AG04449 (cell line): ENCODE data around the gene COPS3.

ENCODE experiments used
- CTCF ChIA-PET: fragments of 350-600 bp; formaldehyde crosslinking; extraction: SDS; loops from one replicate; lab custom pipeline; 2021; ENCODE audit warnings: antibody characterized with exemption; lab: Yijun Ruan, JAX
- POLR2A ChIA-PET: fragments of 400-600, 350-600 bp; formaldehyde crosslinking; extraction: SDS; loops from one replicate; lab custom pipeline; 2020; ENCODE audit warnings: antibody characterized with exemption, inconsistent platforms; lab: Yijun Ruan, JAX
- DNase-seq: peaks from one replicate; pipeline ENCODE4 v3.0.0-alpha.2; 2010; ENCODE audit warnings: low read depth, low spot score
- H3K4me3 ChIP-seq: 2 replicates; pipeline ENCODE4 v1.5.1; 2011; ENCODE audit warnings: low read depth, mild to moderate bottlenecking, control low read depth, low read length
- CTCF ChIP-seq: IDR thresholded peaks from one replicate; pipeline ENCODE4 v1.5.1; 2011; ENCODE audit warnings: mild to moderate bottlenecking, moderate library complexity, low read length, control low read depth, inconsistent platforms; ENCODE audit not compliant: insufficient read depth; ENCODE audit errors: missing control alignments

The COPS3 gene

DNA sequence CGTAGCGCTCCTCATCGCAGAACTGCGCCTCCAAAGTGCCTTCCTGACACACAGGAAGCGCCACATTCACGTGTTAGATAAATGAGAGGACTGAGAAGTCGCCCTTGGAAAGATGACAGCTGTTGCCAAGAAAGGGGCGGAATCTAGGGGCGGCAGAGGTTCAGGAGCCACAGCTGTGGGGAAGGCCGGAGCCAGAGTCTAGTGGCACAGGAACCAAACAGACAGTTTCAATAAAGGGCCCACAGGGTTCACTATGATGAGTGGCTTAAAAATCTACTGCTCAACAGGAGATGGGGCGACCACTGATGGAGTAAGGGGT is 48.8 kb downstream of the COPS3 start:
- TF ChIP-seq CTCF = no peak
- no peak overlapping the region for H3K4me3 ChIP-seq
- no peak for DNase-seq
- ChIA-PET CTCF (interaction anchor here (0.7 to 1.0 kb wide), 2 partner anchors 11 to 235 kb away, joined by 3 read pairs; no protein-coding TSS in a partner anchor), POLR2A (interaction anchor here (0.6 kb wide), 1 partner anchor 43 kb away, joined by 3 read pairs; no protein-coding TSS in a partner anchor)

DNA sequence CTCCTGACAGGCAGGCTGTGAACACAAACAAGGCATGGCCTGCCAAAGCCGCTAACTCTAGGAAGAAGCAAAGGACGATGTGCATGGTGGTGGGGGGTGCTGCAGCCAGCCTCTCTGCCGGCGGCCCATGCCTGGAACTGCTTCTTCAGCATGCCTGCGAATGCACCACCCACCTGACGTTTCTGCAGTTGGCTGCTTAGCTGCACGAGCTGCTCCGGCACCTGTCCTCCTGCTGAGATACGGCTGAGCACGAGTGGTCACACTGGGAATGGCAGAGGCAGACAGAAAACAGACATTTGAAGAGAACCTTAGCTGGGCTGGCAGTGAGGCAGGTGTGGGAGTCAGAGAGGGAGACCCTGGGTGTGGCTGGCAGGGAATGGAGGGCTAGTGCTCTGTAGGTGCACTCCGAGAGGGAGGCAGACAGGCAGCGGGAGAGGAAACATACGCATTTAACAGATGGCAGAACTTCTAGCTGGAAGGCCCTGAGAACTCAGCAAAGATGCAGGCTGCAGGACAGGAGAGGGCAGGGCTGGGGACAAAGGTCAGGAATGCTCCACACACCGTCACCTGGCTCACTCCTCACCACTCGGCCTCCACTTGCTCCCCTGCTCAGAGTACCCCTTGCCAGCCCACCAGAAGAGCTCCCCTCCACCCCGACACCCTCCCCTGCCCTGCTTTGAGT is 49.3 kb downstream of the COPS3 start:
- TF ChIP-seq CTCF = no peak
- ChIA-PET POLR2A (interaction anchor here (0.6 kb wide), 1 partner anchor 42 kb away, joined by 3 read pairs; no protein-coding TSS in a partner anchor), CTCF (interaction anchor here (0.7 to 1.0 kb wide), 2 partner anchors 11 to 234 kb away, joined by 3 read pairs; no protein-coding TSS in a partner anchor)
- no peak for DNase-seq
- H3K4me3 ChIP-seq = no peak overlapping the region

DNA sequence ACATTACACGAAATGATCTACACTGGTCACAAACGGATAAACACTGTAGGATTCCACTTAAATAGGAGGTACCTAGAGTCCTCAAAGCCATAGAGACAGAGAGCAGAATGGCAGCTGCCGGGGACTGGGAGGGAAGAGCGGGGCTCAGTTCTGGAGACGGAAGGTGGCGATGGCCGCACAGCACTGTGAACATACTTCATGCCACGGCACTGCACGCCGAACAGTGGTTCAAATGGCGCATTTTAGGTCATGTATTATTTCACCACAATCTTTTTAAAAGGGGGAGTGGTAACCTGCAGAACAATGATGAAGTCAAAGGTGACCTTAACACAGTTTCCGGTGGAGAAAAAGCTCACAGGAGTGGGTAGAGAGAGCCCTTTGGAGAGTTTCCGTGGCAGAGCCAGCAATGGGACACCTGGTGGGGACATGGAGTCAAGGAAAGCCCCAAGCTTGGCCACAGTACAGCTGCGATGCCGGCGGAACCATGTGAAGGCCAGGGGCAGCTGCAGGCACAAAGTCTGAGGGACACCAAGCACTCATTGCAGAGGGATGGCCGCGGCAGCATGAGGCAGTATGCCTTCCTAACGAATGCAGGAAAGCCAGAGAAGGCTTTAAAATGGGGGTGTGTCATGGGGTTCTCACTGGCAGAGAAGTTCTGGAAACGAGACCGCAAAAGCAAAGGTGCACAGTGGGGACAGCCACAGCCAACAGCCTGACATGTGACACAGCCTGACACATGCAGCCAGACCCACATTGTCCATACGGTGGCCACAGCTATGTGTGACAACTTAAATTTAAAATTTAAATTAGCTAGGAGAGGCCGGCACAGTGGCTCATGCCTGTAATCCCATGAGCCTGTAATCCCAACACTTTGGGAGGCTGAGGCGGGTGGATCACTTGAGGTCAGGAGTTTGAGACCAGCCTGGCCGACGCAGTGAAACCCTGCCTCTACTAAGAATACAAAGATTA is 51.3 kb downstream of the COPS3 start:
- ChIA-PET POLR2A (no interaction called here), CTCF (interaction anchor here (1.5 kb wide), 1 partner anchor 11 kb away, joined by 3 read pairs; no protein-coding TSS in a partner anchor)
- TF ChIP-seq CTCF = no peak
- no peak for DNase-seq
- H3K4me3 ChIP-seq = no peak overlapping the region

DNA sequence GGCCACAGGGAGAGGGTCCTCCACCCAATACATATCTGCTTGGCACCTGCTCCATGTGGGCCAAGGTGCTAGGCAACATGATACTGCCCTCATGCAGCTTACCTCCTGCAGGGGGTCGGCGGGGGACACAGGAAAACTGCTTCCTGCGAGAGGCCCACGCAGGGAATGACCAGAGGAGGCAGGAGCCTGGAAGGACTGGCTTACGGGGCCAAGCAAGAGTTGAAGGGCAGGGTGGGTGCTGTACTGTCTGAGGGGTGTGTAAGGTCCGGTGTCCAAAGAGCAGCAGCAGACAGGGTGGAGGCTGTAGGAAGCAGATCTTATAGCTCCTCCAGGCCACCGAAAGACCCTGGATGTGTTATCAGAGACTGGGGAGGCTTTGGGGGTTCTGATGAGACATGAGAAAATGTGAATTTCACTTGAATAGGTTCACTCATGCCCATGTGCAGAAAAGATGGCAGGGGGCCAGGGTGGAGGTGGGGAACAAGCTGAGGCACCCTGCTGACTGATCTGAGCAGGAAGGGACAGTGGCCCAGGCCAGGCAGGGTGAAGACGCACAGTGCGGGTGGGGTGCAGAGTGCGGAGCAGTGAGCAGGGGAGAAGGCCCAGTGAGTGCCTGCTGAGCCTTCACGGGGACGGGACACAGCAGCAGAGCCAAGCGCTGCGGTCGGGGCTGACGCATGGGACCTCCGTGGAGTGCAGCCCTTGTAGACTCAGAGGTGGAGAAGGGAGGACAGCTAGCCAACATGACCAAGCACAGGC is 52.3 kb downstream of the COPS3 start:
- ChIA-PET CTCF (interaction anchor here (1.5 kb wide), 1 partner anchor 10 kb away, joined by 3 read pairs; no protein-coding TSS in a partner anchor), POLR2A (no interaction called here)
- no peak overlapping the region for H3K4me3 ChIP-seq
- TF ChIP-seq CTCF = no peak
- DNase-seq = no peak

- CTCF ChIA-PET = interaction anchor here (1.3 to 1.5 kb wide), 2 partner anchors 9 to 17 kb away, joined by 3 read pairs; no protein-coding TSS in a partner anchor
- POLR2A ChIA-PET = no interaction called here
- TF ChIP-seq CTCF = no peak
- DNase-seq = no peak
- no peak overlapping the region for H3K4me3 ChIP-seq
Measured at GRCh38 chr17:17227608-17228520, 53.2 kb downstream of the COPS3 start.
